ENCODE data around the gene AGAP5.
"Not testable (repeated sequence)": the region's sequence is repeated elsewhere in the genome, so short reads cannot be mapped to it uniquely, and the experiment has no call there.

AGAP5 gene

GRCh38 chr10:73713912-73714311 is 16.0 kb upstream of the AGAP5 start:
- not testable (repeated sequence) for DNase-seq

GRCh38 chr10:73711683-73712082 is 13.8 kb upstream of the AGAP5 start:
- DNase-seq, result not testable (repeated sequence)

- not testable (repeated sequence) for DNase-seq
Measured at GRCh38 chr10:73708122-73708521, 10.2 kb upstream of the AGAP5 start.

GRCh38 chr10:73707628-73708027 is 9.7 kb upstream of the AGAP5 start:
- DNase-seq, result not testable (repeated sequence)

- not testable (repeated sequence) for DNase-seq
Measured at GRCh38 chr10:73706488-73706887, 8.6 kb upstream of the AGAP5 start.

GRCh38 chr10:73705506-73706072 is 7.7 kb upstream of the AGAP5 start:
- DNase-seq, result not testable (repeated sequence)

GRCh38 chr10:73703924-73704323 is 6.0 kb upstream of the AGAP5 start:
- not testable (repeated sequence) for DNase-seq

- not testable (repeated sequence) for DNase-seq
Measured at GRCh38 chr10:73698819-73699218, 910 bp upstream of the AGAP5 start.

GRCh38 chr10:73695302-73695701 is 2.6 kb downstream of the AGAP5 start:
- not testable (repeated sequence) for DNase-seq

GRCh38 chr10:73690755-73691154 is 7.2 kb downstream of the AGAP5 start:
- not testable (repeated sequence) for DNase-seq

GRCh38 chr10:73689596-73689995 is 8.3 kb downstream of the AGAP5 start:
- DNase-seq, result not testable (repeated sequence)

- not testable (repeated sequence) for DNase-seq
Measured at GRCh38 chr10:73687641-73688040, 10.3 kb downstream of the AGAP5 start.

GRCh38 chr10:73674546-73674945 is 23.4 kb downstream of the AGAP5 start:
- not testable (repeated sequence) for DNase-seq

GRCh38 chr10:73668378-73668777 is 29.5 kb downstream of the AGAP5 start:
- DNase-seq, result not testable (repeated sequence)

GRCh38 chr10:73666153-73666809 is 31.6 kb downstream of the AGAP5 start:
- DNase-seq, result not testable (repeated sequence)

GRCh38 chr10:73665581-73665980 is 32.3 kb downstream of the AGAP5 start:
- DNase-seq, result not testable (repeated sequence)

- DNase-seq, result not testable (repeated sequence)
Measured at GRCh38 chr10:73664156-73665040, 33.5 kb downstream of the AGAP5 start.

GRCh38 chr10:73663621-73664020 is 34.3 kb downstream of the AGAP5 start:
- DNase-seq, result not testable (repeated sequence)

GRCh38 chr10:73662705-73663104 is 35.2 kb downstream of the AGAP5 start:
- not testable (repeated sequence) for DNase-seq

GRCh38 chr10:73655990-73656298 is 42.0 kb downstream of the AGAP5 start, which contains the start of gene SYNPO2L:
TSS of gene SYNPO2L (minus strand) at chr10:73656029. CDS start at chr10:73655922, 107 bp downstream.
- DNase-seq, result no peak

- no peak for DNase-seq
Measured at GRCh38 chr10:73655257-73655989, 42.5 kb downstream of the AGAP5 start.

- DNase-seq, result no peak
Measured at GRCh38 chr10:73653701-73654100, 44.2 kb downstream of the AGAP5 start.

GRCh38 chr10:73653195-73653594 is 44.7 kb downstream of the AGAP5 start:
- no peak for DNase-seq

All from CD4-positive, alpha-beta T cell treated with Interferon gamma for 1 hour (primary cell).